ENCODE results near the gene TCEA3. TPM values are rescaled to one million over a fixed set of nuclear protein-coding genes. Genes with fewer than 3 reads are reported as not detected.

The TCEA3 gene
- total RNA-seq, 1 donor from 2014 or later = 3.1 TPM

DNA sequence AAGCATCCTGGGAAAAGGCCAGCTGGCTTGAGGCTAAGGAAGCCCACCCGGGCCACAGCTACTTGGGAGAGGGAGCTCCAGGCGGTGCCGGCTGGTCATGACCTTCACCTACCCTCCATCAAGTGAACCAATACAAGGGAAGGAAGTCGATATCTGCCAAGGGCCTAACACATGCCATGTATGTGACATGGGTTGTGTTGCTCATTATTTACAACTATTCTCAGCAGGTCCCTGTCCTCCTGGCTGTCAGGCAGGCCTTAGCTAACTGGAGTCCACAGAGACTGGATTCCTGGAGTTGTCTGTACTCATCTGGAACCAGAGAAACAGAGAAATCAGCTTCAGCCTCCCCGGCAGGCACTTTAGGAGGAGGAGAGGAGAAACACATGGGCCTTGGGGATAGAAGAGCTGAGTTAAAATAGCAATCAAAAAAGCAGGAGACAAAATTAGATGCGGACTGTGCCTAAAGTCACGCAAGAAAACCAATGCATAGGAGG lies 15.7 kb downstream of the TCEA3 start:
- H3K4me3 ChIP-seq (ENCODE audit: low read depth, low read length) = no peak overlapping the region
- DNase-seq (ENCODE audit: low read depth) = no peak
- TF ChIP-seq, protein P1, sequence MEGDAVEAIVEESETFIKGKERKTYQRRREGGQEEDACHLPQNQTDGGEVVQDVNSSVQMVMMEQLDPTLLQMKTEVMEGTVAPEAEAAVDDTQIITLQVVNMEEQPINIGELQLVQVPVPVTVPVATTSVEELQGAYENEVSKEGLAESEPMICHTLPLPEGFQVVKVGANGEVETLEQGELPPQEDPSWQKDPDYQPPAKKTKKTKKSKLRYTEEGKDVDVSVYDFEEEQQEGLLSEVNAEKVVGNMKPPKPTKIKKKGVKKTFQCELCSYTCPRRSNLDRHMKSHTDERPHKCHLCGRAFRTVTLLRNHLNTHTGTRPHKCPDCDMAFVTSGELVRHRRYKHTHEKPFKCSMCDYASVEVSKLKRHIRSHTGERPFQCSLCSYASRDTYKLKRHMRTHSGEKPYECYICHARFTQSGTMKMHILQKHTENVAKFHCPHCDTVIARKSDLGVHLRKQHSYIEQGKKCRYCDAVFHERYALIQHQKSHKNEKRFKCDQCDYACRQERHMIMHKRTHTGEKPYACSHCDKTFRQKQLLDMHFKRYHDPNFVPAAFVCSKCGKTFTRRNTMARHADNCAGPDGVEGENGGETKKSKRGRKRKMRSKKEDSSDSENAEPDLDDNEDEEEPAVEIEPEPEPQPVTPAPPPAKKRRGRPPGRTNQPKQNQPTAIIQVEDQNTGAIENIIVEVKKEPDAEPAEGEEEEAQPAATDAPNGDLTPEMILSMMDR (conservative IDR thresholded peaks at IDR 0.05; ENCODE audit: low read depth, low read length) = no peak

DNA sequence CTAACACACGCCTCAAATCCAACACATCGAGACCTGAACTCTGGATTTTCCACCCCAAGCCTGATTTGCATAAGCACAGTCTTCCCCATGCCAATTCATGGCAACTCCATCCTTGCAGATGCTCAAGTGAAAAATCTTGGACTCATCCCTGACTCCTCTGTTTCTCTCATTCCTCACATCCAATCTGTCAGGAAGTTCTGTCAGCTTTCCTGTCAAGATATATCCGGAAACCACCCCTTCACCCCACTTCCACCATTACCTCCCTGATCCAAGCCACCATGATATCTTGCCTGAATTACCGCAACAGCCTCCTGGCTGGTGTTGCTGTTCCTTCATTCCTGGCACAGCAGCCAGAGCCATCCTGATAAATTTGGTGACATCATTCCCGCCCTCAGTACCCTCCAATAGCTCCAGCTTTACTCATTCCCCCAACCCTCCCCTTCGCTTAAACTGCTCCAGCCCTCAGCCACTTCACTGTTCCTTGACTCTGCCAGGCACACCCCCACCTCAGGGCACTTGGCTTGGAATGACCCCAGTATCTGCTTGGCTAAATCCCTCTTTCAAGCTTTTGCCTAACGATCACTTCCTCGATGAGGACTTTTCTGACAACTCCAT lies 17.4 kb downstream of the TCEA3 start:
- TF ChIP-seq, protein P1 (conservative IDR thresholded peaks at IDR 0.05; ENCODE audit: low read depth, low read length) = no peak
- H3K4me3 ChIP-seq (ENCODE audit: low read depth, low read length) = no peak overlapping the region
- DNase-seq (ENCODE audit: low read depth) = no peak

DNA sequence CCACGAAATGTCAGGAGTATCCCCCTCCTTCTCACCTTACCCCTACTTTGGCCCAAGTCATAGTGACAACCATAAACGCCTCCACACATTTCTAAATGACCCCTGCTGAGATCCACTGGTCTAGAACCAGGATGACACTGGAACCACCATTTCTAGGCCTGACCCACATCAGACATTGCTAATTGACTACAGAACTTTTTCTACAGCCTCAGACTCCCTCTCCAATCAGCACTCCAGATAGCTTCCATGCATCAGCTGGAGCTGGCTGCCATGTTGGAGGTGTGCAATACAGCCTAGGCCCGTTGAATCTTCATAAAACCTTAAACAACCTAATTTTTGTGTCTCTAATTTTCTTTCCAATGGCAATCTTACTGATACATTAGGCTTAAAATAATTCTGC lies 18.6 kb downstream of the TCEA3 start:
- no peak overlapping the region for H3K4me3 ChIP-seq (ENCODE audit: low read depth, low read length)
- no peak for DNase-seq (ENCODE audit: low read depth)
- TF ChIP-seq, protein P1 (conservative IDR thresholded peaks at IDR 0.05; ENCODE audit: low read depth, low read length) = no peak

DNA sequence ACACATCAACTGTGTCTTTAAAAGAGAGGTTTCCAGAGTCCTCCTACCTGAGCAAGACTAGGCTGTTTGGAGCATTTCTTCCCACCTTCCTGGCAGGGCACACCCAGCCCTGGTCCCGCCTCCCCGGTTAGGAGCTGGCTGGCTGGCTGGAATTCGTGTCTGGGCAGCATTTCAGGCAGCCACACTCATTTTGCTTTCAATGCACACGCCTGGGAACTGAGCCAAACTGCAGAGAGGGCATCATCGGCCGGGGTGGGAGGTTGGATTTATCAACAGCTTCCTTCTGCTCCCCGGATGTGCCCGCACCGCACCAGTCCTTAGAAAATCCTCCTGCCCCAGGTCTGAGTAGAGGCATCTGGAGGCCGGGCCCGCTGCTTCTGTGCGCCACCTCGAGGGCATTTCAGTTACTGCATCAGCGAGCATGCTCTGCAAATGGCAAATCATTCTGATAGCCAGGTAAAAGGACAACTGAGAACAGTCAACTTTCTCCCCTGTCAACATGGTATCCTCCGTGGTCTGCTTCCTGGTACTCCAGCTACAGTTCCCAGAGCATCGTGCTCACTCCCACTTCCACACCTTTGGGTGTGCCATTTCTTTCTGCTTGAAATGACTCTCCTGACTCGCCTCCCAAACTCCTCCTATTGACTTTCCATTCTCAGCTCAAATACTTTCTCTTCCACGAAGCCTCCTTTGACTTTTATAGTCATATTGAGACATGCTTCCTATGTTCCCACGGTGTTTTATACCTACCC lies 20.6 kb downstream of the TCEA3 start:
- TF ChIP-seq, protein P1 (conservative IDR thresholded peaks at IDR 0.05; ENCODE audit: low read depth, low read length) = peak; percentile 95

DNA sequence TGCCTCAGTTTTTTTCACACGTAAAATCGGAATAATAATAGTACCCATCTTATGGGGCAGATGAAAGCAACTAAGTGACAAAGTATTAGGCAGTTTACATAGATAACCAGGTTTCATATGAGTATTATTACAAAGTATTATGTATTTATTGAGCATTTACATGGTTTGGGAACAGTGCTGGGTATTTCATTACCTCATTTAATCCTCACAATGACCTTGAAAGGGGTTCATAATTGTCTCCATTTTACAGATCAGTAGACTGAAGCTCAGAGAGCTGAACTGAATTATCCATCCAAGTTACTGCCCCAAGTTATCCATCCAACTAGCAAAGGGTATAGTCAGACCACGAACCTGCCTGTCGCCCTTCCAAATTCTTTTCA lies 21.2 kb downstream of the TCEA3 start:
- TF ChIP-seq, protein P1 (conservative IDR thresholded peaks at IDR 0.05; ENCODE audit: low read depth, low read length) = no peak
- H3K4me3 ChIP-seq (ENCODE audit: low read depth, low read length) = no peak overlapping the region
- no peak for DNase-seq (ENCODE audit: low read depth)

More for the DNA sequence above, 20.6 kb downstream of the TCEA3 start:
- DNase-seq (ENCODE audit: low read depth) = peak; percentile 89
- no peak overlapping the region for H3K4me3 ChIP-seq (ENCODE audit: low read depth, low read length)

DNA sequence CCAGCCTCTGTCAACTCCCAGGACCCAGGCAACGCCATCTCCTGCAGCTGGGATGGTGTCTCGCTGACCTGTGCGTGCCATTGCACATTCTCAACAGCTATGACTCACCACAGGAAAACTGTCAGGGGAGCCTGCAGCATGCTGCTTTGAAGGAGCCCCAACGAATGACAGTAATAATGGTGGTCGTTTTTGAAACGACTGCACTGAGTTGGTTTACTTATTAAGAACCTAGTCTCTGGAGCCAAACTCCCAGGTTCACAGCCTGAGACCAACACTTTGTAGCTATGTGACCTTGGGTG lies 21.6 kb downstream of the TCEA3 start:
- DNase-seq (ENCODE audit: low read depth) = no peak

More for the DNA sequence above, 21.6 kb downstream of the TCEA3 start:
- TF ChIP-seq, protein P1 (conservative IDR thresholded peaks at IDR 0.05; ENCODE audit: low read depth, low read length) = no peak
- H3K4me3 ChIP-seq (ENCODE audit: low read depth, low read length) = no peak overlapping the region

Measured in epithelial cell of proximal tubule (primary cell).